HG03060 (cell line): ENCODE measurements around the gene PRMT1.

Source experiments
- ATAC-seq: cut with Tn5 transposase; IDR thresholded peaks from one replicate; pipeline ENCODE4 v1.9.1; 2021; ENCODE audit warnings: low read depth, moderate number of reproducible peaks; ENCODE audit not compliant: unreplicated experiment

The PRMT1 gene

DNA sequence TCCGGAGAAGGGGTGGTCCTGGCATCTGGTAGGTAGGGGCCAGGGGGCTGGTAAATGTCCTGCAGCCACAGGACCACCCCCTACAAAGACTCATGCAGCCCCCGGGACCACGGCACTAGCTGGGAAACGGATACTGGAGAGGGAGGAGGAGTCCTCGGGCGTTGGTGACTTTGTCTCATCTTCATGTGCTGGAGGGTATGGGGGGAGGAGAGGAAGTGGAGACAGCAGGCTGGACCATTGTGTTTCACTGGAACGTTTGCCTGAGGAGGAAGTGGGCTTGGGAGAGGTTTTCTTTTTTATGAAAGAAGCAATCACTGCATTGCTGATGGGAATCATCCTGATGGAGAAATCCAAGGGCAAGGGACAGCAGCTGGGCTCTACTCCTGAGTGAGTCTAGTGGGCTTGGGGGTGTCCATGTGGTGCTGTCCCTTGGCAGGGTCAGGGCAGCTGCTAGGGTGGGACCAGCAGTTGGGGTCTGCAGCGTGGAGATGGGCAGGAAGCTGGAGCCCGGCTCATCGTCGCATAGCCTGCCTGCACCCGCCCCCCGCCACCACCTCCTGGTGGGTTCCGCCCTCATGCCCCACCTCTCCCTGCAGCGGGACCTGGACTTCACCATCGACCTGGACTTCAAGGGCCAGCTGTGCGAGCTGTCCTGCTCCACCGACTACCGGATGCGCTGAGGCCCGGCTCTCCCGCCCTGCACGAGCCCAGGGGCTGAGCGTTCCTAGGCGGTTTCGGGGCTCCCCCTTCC is 10.7 kb downstream of the PRMT1 start:
- ATAC-seq = no peak

DNA sequence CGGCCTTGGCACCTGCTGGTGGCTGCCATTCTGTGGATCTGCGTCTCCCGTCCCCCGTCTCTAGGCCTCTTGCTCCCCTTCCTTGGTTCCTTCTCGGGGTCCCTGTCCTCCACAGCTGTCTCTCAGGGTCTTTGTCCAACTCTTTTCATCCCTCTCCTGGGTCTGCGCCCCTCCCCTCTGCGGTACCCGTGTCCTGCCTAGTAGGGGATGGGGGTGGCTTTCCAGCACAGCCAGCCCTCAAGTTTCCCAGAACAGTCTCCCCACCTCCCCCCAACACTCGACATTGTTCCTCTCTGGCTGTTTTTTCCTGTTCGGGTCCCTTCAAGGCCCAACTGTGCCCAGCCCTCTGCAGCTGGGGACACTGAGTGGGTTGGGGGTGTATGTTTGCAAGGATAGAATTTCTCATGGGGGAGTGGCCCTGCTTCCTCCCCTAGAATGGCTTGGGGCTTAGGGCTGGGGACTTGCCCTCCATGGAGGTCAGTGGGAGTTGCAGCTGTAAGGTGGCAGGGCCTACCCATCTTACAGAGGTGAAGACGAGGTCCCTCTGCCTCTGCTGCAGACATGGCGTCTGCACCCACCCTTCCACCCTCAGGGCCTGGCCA is 11.6 kb downstream of the PRMT1 start:
- ATAC-seq = no peak

DNA sequence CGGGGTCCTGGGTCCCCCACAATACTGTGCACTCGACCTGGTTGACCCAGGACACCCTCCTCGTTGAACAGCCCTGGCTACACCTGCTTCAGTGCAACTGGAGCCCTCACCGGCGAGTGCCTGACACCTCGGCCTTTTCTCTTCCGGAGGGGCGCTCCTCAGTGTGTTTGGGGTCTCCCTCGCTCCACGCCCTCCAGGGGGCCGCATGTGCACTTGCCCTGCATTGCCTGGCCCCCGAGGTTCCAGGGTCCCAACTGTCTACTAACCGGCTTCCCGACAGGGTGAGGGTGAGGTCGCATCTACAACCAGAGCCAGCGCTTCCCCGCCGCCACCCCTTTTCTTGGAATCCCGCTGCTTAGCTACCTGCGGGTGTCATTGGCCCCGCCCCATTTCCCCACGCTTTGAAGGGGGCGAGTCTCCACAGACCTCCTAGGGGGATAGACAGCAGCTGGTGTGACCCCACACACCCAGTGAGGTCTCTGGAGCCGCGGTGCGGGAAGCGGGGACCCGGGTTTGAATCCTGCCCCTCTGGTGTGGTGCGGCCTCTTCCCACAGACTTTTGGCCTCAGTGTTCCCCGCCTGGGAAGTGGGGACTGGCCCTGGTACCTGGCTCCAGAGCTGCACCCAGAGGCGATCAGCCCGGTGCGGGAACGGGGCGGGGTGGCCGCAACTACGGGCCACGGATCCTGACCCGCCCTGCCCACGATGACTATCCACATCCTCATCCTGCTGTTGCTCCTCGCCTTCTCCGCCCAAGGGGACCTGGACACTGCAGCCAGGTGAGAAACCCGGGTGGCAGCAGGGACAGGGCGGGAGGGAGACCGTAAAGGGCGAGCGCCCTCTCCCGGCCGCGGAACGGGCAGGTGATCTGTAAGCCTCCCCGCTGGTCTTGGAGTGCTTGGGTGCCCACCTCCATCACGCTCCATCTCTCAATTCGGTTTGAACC is 12.3 kb downstream of the PRMT1 start, which contains the start of gene ADM5:
TSS of gene ADM5 (plus strand) at position 462 of the 946 bp plus-strand sequence. CDS start at position 706, 244 bp downstream.
- no peak for ATAC-seq

DNA sequence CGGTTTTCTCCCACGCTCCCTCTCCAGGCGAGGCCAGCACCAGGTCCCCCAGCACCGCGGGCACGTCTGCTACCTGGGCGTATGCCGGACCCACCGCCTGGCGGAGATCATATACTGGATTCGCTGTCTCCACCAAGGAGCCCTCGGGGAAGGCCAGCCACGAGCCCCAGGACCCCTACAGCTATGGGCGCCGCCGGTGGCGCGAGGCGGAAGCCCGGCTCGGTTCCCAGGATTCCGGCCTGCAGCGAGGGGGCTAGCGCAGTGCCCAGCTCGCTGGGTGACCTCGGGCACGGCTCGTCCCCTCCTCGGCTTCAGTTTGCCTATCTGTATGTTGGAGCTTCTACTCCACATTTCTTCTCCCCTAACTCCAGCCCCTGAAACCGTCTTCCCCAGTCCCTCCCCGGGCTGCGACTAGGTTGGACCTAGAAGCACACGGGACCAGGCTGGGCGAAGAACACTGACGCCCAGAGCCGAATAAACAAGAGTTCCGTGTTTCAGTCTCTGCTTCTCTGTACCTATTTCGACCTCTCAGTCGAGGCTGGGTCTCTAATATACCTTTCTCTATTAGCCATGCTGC is 13.1 kb downstream of the PRMT1 start:
- no peak for ATAC-seq

DNA sequence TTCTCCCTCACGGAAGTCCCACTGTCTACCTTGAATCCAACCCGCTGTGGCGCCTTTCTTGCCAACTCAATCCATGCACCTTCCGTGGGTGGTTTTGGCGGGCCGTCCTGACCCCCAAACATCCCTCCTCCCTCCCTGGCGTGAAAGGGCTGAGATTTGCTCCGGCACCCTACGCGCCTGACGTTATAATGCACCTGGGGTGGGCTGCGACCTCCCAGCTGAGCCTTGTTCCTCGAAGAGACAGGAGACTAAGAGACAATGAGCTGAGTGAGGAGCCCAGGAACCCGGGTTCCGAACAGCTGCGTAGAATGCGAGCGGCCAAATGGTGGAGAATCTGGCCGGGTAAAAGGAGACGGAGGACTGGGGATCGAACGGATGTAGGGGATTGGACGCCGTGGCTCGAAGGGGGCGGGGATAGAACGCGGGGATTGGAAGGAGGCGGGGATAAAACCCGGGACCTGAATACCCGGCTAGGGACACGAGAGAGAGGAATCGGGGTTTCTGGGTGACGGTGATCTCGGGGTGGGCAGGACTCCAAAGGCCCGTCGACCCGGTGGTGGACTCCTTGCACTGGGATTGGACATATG is 13.7 kb downstream of the PRMT1 start, which contains the start of gene CPT1C:
TSS of gene CPT1C (plus strand) at position 461 of the 587 bp plus-strand sequence. CDS start 1,137 bp downstream, outside the sequence.
- no peak for ATAC-seq

DNA sequence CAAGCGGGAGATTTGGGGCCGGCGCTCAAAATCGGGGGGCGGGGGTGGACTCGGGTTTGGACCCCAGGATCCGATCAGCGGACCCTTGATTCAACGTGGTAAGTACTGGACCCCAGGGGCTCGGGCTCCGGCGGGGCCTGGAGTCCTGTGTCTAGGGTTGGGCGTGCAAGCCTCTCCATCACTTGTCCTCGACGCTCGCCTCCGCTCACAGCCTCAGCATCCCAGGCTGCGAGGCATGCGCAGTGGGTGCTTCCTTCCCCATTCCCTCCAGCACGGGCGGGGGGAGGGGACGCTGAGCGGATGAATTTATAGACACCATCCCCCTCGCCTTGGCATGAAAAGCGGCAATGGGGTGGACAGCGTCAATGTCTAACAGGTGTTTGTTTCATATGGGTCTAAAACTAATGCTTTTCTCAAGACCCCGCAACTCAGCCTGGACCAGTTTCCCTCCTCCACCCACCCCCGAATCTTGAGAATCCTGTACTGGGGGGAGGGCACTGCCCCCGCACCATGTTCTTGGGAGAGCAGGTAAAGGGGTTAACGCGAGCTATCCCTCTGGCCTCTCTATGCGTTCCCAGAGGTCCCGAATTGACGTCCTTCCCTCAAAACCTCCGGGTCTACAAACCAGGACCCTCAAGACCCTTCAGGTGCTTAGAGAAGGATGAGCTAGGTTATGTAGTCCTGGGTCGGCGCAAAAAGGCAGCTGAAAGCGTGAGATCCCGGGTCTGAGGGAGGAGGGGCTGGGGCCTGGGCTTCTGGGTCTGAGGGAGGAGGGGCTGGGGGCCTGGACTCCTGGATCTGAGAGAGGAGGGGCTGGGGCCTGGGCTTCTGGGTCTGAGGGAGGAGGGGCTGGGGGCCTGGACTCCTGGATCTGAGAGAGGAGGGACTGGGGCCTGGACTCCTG is 14.4 kb downstream of the PRMT1 start:
- no peak for ATAC-seq

DNA sequence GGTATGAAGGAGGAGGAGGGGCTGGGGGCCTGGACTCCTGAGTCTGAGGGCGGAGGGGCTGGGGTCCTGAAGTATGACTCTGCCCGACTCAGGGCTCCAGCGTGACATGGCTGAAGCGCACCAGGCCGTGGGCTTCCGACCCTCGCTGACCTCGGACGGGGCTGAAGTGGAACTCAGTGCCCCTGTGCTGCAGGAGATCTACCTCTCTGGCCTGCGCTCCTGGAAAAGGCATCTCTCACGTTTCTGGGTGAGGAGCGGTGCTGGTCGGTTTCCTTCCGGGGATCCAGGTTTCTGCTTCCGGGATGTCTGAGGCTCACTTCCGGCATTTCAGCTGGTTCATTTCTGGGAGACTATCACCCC is 15.1 kb downstream of the PRMT1 start:
- ATAC-seq = no peak

DNA sequence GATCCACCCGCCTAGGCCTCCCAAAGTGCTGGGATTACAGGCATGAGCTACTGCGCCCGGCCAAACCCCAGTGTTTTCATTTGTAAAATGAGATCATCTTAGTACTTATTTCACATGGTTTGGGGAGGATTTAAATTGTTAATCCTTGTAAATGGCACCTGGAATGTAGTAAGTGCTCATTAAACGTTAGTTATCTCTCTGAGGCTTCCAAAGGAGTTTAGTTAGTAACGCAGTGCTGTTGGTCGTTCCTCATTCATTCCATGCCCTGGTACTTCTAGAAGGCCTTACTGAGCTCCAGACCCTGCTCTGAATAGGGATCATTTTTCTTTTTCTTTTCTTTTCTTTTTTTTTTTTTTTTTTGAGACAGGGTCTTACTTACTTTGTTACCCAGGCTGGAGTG is 19.0 kb downstream of the PRMT1 start:
- ATAC-seq = no peak

DNA sequence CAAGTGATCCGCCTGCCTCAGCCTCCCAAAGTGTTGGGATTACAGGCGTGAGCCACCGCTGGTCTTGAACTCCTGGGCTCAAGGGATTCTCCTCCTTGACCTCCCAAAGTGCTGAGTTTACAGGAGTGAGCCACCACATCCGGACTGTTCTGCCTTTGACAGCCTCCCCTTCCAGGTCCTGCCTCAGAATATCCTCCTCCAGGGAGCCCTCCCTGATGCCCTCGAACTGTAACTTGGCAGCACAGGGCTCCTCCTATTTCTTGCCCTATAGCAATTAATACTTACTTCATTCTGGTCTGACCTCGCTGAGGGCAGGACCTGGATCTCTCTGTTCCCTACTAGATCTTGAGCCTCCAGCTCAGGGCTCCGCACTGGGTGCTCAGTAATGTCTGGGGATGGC is 19.8 kb downstream of the PRMT1 start:
- ATAC-seq = no peak

DNA sequence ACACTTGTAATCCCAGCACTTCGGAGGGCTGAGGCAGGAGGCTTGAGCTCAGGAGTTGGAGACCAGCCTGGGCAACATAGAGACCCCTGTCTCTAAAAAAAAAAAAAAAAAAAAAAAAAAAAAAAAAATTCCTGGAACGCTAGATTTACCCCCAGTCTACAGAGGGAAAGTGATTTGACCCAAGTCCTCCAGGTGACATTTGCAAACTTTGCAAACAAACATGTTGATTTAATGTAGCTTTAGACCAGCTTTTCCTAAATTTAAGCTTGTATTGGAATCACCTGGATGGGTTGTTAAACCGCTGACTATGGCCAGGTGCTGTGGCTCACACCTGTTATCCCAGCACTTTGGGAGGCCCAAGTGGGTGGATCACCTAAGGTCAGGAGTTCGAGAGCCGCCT is 22.3 kb downstream of the PRMT1 start:
- no peak for ATAC-seq

DNA sequence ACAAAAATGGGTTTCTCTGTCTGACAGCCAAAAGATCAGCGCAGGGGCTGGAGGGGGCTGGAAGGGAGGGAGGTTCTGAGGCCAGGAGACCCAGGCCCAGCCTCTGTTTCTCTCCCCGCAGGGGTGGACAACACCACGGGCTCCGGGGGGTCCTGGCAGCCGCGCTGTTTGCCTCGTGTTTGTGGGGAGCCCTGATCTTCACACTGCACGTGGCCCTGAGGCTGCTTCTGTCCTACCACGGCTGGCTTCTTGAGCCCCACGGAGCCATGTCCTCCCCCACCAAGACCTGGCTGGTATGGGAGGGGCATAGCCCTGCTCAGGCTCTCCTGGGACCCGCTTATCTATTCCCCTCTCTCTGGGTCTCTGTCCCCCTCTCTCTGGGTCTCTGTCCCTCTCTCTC is 23.5 kb downstream of the PRMT1 start:
- ATAC-seq = no peak

DNA sequence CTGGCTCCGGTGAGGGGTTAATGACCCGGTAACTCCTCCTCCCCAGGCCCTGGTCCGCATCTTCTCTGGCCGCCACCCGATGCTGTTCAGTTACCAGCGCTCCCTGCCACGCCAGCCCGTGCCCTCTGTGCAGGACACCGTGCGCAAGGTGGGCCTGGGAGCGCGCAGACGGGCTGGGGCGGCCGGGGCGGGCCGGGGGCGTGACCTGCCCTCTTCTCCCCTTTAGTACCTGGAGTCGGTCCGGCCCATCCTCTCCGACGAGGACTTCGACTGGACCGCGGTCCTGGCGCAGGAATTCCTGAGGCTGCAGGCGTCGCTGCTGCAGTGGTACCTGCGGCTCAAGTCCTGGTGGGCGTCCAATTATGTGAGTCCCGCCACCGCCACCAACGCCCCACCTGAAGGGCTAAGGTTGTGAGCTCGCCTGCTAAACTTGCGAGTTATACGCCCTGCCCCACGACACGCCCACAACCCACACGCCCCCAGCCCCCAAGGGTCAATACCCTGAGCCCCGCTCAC is 24.3 kb downstream of the PRMT1 start:
- no peak for ATAC-seq

DNA sequence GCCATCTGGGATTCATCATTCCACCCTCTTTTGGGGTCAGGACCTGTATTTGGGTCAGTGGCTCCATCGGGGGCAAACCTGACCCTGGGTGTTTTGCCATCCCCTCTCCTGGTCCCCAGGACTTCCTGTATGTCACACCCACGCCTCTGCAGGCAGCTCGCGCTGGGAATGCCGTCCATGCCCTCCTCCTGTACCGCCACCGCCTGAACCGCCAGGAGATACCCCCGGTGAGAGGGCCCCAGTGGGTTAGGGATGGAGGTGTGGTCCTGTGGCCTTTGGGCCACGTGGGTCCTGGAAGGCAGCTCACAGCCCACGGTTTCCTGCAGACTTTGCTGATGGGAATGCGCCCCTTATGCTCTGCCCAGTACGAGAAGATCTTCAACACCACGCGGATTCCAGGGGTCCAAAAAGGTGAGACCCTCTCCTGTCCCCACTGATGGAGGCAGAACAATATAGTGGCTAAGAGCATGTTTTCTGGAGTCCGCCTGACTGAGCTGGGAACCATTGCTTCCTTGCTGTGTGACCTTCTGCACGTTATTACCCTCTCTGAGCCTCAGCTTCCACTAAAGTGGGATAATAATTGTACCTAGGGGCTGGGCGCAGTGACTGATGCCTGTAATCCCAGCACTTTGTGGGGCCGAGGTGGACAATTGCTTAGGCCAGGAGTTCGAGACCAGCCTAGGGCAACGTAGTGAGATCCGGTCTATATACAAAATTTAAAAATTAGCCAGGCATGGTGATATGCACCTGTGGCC is 28.0 kb downstream of the PRMT1 start:
- no peak for ATAC-seq

DNA sequence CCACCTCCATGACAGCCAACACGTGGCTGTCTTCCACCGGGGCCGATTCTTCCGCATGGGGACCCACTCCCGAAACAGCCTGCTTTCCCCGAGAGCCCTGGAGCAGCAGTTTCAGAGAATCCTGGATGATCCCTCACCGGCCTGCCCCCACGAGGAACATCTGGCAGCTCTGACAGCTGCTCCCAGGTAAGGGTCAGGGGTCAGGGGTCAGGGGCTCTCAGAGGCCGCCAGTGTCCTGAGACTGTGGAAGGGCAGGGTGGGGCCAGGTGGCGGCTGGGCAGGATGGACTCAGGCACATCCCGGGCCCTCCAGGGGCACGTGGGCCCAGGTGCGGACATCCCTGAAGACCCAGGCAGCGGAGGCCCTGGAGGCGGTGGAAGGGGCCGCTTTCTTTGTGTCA is 28.8 kb downstream of the PRMT1 start:
- ATAC-seq = no peak

DNA sequence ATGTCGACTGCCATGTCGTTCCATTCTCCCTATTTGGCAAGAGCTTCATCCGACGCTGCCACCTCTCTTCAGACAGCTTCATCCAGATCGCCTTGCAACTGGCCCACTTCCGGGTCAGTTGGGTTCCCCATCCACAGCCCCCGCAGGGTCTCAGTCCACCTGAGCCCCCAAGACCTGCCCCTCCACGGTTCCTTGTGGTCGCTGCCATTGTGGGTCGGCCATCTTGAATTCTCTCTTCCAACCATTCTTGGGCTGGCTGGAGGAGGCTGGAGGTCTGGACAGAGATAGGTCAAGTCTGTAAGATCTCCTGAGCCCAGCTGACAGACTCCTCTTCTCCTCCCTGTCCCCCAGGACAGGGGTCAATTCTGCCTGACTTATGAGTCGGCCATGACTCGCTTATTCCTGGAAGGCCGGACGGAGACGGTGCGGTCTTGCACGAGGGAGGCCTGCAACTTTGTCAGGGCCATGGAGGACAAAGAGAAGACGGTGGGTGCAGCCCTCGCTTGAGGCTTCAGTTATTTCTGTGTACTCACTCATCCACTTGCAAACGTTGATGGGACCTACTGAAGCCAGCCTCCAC is 33.4 kb downstream of the PRMT1 start:
- ATAC-seq = no peak

DNA sequence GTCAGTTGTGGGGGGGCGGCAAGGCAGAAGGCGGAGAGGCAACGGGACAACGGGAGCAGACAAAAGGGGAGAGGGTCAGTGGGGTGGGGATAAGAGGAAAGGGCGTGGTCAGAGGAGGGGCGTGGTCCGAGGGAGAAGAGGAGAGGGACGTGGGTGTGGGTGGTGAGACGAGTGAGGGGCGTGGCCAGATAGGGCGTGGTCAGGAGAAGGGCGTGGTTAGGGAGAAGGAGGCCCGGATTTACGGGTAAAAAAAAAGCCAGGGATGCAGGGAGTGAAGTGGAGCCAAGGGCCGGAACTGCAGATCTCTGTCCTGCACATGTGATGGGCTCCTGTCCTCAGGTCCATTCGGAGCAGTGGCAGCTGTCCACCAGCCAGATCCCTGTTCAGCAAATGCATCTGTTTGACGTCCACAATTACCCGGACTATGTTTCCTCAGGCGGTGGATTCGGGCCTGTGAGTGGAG is 35.4 kb downstream of the PRMT1 start:
- no peak for ATAC-seq

DNA sequence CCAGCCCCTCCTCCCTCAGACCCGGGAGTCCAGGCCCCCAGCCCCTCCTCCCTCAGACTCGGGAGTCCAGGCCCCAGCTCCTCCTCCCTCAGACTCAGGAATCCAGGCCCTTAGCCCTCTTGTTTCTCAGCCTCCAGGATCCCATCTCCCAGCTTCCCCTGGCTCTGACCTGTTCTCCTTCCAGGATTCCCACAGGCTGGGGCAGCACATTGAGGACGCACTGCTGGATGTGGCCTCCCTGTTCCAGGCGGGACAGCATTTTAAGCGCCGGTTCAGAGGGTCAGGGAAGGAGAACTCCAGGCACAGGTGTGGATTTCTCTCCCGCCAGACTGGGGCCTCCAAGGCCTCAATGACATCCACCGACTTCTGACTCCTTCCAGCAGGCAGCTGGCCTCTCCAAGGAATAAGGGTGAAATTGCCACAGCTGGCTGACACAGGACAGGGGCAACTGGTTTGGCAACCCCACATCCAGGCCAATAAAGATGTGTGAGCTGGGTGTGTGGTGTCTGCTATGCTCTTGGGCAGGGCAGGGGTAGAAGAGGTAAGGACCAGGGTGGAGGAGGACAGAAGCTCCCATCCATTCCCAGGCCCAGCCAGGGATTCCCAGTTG is 36.3 kb downstream of the PRMT1 start:
- no peak for ATAC-seq

DNA sequence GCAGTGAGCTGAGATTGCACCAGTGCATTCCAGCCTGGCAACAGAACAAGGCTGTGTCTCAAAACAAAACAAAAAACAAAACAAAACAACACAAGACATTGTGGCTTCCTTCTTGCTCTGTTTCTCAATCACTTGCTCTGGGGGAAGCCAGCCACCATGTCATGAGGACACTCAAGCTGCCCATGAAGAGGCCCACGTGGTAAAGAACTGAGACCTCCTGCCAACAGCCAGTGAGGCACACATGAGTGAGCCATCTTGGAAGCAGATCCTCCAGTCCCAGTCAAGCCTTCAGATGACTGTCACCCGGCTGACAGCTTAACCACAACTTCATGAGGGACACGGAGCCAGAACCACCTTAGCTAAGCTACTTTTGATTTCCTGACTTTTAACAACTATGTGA is 39.1 kb downstream of the PRMT1 start:
- ATAC-seq = no peak
